A673 (cell line): Measurements from ENCODE around the gene SERHL2. TPM values are rescaled to one million over a fixed set of nuclear protein-coding genes. Genes with fewer than 3 reads are reported as not detected.
"Not testable (repeated sequence)": the region's sequence is repeated elsewhere in the genome, so short reads cannot be mapped to it uniquely, and the experiment has no call there.

Experiments used
- BruUV-seq: library from RNA; stranded (reverse); fragments of 400-500 nt; replicated peaks from 2 replicates; lab custom pipeline; 2021; lab: Mats Ljungman, UMichigan
- CTCF ChIA-PET: fragments of 300-600 bp; sonication (Branson Sonifier 250); formaldehyde crosslinking; loops from one replicate; lab custom pipeline; 2022; ENCODE audit warnings: antibody characterized with exemption; lab: Charles Lee
- POLR2A ChIA-PET: fragments of 300-600 bp; sonication (Branson Sonifier 250); formaldehyde crosslinking; loops from one replicate; lab custom pipeline; 2022; ENCODE audit warnings: antibody characterized with exemption; ENCODE audit not compliant: low non-redundant PET; lab: Charles Lee
- DNase-seq: peaks from one replicate; pipeline ENCODE4 v3.0.0-alpha.2; 2015; ENCODE audit warnings: low spot score
- H3K27ac ChIP-seq: fragments of 200-600 bp; sonication (generic); 2 replicates; pipeline ENCODE4 v1.5.1; 2016; ENCODE audit warnings: mixed run types, low read depth, mild to moderate bottlenecking, mixed read lengths, antibody characterized with exemption, low read length; ENCODE audit not compliant: poor library complexity, severe bottlenecking
- H3K27me3 ChIP-seq: fragments of 200-600 bp; sonication (generic); replicated peaks from 2 replicates; pipeline ENCODE4 v1.6.1; 2017; ENCODE audit warnings: mixed run types, low read depth, mild to moderate bottlenecking, mixed read lengths, antibody characterized with exemption, low read length; ENCODE audit not compliant: insufficient read depth, poor library complexity
- H3K36me3 ChIP-seq: fragments of 200-600 bp; sonication (generic); 2 replicates; pipeline ENCODE4 v1.6.1; 2016; ENCODE audit warnings: mixed run types, mild to moderate bottlenecking, mixed read lengths, antibody characterized with exemption, low read length; ENCODE audit not compliant: insufficient read depth, poor library complexity, severe bottlenecking
- H3K4me1 ChIP-seq: fragments of 200-600 bp; sonication (generic); 2 replicates; pipeline ENCODE4 v1.6.1; 2017; ENCODE audit warnings: mixed run types, mild to moderate bottlenecking, mixed read lengths, antibody characterized with exemption, low read length; ENCODE audit not compliant: insufficient read depth, poor library complexity, severe bottlenecking
- H3K4me3 ChIP-seq: fragments of 200-600 bp; sonication (generic); 2 replicates; pipeline ENCODE4 v1.5.1; 2016; ENCODE audit warnings: low read depth, mixed run types, mild to moderate bottlenecking, mixed read lengths, low read length; ENCODE audit not compliant: poor library complexity, severe bottlenecking
- H3K9me3 ChIP-seq: fragments of 200-600 bp; sonication (generic); 2 replicates; pipeline ENCODE4 v1.6.1; 2016; ENCODE audit warnings: mixed run types, low read depth, mild to moderate bottlenecking, mixed read lengths, antibody characterized with exemption, low read length; ENCODE audit not compliant: poor library complexity, severe bottlenecking
- EZH2 ChIP-seq: fragments of 200-600 bp; sonication (generic); IDR thresholded peaks from 2 replicates; pipeline ENCODE4 v1.6.1; 2017; ENCODE audit warnings: borderline replicate concordance, low read depth, mild to moderate bottlenecking, mixed read lengths, antibody characterized with exemption, low read length; ENCODE audit not compliant: poor library complexity, severe bottlenecking
- intact Hi-C: fragments of 100-400 bp; cut with micrococcal nuclease; formaldehyde crosslinking; loops from one replicate; pipeline ENCODE4 v1.10.0; 2022; ENCODE audit not compliant: unreplicated experiment
- total RNA-seq: library from RNA; stranded (reverse); gene quantifications from 2 replicates; pipeline ENCODE4 v1.2.3, GENCODE V29; 2021
- TF ChIP-seq, protein P1 (sequence below): fragments of 300-800, 200-600 bp; sonication (generic); conservative IDR thresholded peaks from 2 replicates; pipeline ENCODE4 v1.5.1; 2017; ENCODE audit warnings: low read depth, mild to moderate bottlenecking, antibody characterized with exemption, low read length, moderate library complexity, mixed read lengths

Gene SERHL2
- total RNA-seq, 1 experiment from 2014 or later = 0.49 TPM

DNA sequence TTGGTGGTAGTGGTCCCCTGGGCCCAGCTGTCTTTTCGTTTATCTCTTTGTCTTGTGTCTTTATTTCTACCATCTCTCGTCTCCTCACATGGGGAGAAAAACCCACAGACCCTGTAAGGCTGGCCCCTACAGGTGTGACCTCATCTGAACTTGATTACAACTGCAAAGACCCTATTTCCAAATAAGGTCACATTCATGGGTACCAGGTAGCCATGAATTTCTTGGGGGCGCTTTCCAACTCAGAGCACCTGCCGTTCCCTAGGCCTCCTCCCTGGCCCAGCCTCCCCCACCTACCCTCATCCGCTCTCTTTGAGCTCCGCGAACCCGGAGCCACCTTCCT is 20.1 kb upstream of the SERHL2 start:
- Histone ChIP-seq H3K9me3 (no peaks in the 10 kb centered on the region), H3K4me3 (no peak overlapping the region), H3K36me3 (no peaks in the 10 kb centered on the region), H3K27ac (no peak overlapping the region), H3K27me3 (no peaks in the 10 kb centered on the region), H3K4me1 (no peaks in the 10 kb centered on the region)
- POLR2A ChIA-PET = no interaction called here
- no TSS peak for BruUV-seq
- intact Hi-C loops = no loop called here
- CTCF ChIA-PET = no interaction called here
- no peak for DNase-seq
- TF ChIP-seq, protein P1, sequence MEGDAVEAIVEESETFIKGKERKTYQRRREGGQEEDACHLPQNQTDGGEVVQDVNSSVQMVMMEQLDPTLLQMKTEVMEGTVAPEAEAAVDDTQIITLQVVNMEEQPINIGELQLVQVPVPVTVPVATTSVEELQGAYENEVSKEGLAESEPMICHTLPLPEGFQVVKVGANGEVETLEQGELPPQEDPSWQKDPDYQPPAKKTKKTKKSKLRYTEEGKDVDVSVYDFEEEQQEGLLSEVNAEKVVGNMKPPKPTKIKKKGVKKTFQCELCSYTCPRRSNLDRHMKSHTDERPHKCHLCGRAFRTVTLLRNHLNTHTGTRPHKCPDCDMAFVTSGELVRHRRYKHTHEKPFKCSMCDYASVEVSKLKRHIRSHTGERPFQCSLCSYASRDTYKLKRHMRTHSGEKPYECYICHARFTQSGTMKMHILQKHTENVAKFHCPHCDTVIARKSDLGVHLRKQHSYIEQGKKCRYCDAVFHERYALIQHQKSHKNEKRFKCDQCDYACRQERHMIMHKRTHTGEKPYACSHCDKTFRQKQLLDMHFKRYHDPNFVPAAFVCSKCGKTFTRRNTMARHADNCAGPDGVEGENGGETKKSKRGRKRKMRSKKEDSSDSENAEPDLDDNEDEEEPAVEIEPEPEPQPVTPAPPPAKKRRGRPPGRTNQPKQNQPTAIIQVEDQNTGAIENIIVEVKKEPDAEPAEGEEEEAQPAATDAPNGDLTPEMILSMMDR = no peak
- no peak for TF ChIP-seq EZH2

DNA sequence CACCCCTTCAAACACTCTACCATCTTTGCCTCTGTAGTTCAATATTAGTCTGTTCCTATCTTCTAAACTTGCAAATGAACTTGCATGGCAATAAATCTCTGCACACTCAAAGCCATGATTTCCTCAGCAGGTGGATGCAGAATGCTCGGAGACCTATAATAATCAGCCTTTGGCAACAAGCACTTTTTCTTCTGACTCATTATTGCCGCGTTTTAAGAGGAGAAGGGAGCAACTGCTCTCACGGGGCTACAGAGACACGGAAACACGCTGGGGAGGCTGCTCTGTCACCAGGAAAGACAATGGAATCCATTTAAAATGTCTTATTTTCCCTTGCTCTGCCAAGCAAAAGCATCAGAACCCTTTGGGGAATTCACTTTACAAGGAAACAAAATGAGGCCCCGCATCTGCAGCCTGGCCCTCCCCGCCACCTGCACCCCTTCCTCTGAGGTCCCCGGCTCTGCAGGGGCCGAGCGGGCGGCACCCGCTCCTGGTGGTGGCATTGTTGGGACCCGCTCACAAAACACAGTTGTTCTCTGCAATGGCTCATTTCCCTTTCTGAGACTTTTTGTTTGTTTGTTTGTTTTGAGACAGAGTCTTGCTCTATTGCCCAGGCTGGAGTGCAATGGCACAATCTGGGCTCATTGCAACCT is 18.5 kb upstream of the SERHL2 start:
- intact Hi-C loops, H3K4me3 ChIP-seq, BruUV-seq, H3K9me3 ChIP-seq, CTCF ChIA-PET, DNase-seq, H3K4me1 ChIP-seq, H3K27me3 ChIP-seq, H3K27ac ChIP-seq, H3K36me3 ChIP-seq, POLR2A ChIA-PET: not testable (repeated sequence)

DNA sequence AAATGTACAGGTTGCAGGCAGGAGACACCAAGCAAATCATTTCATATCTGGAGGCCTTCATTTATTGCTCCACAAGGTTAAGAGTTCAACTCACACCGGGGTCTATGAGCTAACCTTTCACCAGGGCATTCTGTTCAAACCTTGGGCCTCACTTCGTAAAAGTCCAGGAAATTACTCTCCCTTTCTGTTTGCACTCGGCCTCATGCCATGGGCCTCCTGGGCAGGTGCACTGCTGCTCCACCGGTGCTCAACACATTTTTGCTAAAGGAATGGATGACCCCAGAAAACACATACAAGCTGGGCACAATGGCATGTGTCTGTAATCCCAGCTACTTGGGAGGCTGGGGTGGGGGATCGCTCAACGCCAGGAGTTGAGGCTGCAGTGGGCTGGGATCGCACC is 17.6 kb upstream of the SERHL2 start:
- H3K27ac ChIP-seq = no peak overlapping the region
- no TSS peak for BruUV-seq
- TF ChIP-seq, protein P1 = no peak
- TF ChIP-seq EZH2 = no peak
- CTCF ChIA-PET = interaction anchor here (0.6 kb wide), 1 partner anchor 1809 kb away, joined by 3 read pairs; no protein-coding TSS in a partner anchor
- no peaks in the 10 kb centered on the region for H3K36me3 ChIP-seq
- no peaks in the 10 kb centered on the region for H3K9me3 ChIP-seq
- DNase-seq = no peak
- no peak overlapping the region for H3K4me3 ChIP-seq
- no peaks in the 10 kb centered on the region for H3K4me1 ChIP-seq
- intact Hi-C loops = no loop called here
- no peaks in the 10 kb centered on the region for H3K27me3 ChIP-seq
- POLR2A ChIA-PET = no interaction called here

DNA sequence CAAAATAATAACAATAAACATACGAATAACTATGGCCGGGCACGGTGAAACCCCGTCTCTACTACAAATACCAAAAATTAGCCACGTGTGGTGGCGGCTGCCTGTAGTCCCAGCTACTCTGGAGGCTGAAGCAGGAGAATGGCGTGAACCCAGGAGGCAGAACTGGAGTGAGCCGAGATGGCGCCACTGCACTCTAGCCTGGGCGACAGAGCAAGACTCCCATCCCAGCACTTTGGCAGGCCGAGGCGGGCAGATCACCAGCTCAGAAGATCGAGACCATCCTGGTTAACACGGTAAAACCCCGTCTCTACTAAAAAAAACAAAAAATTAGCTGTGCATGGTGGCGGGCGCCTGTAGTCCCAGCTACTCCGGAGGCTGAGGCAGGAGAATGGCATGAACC is 17.1 kb upstream of the SERHL2 start:
- intact Hi-C loops, H3K4me3 ChIP-seq, H3K4me1 ChIP-seq, CTCF ChIA-PET, DNase-seq, H3K36me3 ChIP-seq, BruUV-seq, POLR2A ChIA-PET, H3K27me3 ChIP-seq, H3K27ac ChIP-seq, H3K9me3 ChIP-seq: not testable (repeated sequence)

DNA sequence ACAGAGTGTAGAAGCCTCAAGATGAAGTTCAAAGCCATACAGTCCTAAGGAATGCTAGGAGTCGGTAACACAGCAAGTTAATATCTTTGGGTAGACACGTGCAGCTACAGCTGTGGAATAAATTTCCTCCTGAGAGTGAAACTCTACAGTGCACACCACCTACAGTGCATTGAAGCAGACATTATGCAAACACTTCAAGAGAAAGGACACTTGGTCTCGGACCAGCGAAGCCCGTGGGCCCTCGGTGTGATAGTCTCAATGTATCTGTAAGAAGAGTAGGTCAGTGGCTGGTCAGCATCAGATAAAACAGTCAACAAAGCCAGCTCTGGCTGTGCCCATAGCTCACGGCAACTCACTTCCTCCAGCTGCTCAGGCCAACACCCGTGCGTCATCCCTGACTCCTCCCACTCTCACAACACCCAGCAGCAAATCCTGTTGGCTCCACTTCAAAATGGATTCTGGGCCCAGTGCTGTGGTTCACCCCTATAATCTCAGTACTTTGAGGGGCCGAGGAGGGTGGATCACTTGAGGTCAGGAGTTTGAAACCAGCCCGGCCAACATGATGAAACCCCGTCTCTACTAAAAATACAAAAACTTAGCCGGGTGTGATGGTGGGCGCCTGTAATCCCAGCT is 16.4 kb upstream of the SERHL2 start:
- H3K36me3 ChIP-seq, BruUV-seq, H3K27me3 ChIP-seq, H3K4me1 ChIP-seq, CTCF ChIA-PET, H3K27ac ChIP-seq, POLR2A ChIA-PET, H3K9me3 ChIP-seq, H3K4me3 ChIP-seq, intact Hi-C loops, DNase-seq: not testable (repeated sequence)

DNA sequence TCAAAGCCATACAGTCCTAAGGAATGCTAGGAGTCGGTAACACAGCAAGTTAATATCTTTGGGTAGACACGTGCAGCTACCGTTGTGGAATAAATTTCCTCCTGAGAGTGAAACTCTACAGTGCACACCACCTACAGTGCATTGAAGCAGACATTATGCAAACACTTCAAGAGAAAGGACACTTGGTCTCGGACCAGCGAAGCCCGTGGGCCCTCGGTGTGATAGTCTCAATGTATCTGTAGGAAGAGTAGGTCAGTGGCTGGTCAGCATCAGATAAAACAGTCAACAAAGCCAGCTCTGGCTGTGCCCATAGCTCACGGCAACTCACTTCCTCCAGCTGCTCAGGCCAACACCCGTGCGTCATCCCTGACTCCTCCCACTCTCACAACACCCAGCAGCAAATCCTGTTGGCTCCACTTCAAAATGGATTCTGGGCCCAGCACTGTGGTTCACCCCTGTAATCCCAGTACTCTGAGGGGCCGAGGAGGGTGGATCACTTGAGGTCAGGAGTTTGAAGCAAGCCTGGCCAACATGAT is 14.5 kb upstream of the SERHL2 start:
- intact Hi-C loops, H3K4me1 ChIP-seq, H3K36me3 ChIP-seq, H3K9me3 ChIP-seq, CTCF ChIA-PET, BruUV-seq, H3K27ac ChIP-seq, H3K27me3 ChIP-seq, DNase-seq, POLR2A ChIA-PET, H3K4me3 ChIP-seq: not testable (repeated sequence)
